GM12873 (cell line): Measurements from ENCODE around the gene C11orf42.
A peak's percentile ranks its signal among the peaks of the same experiment; 100 is the strongest.

Experiments
- CTCF ChIP-seq: IDR thresholded peaks from 2 replicates; pipeline ENCODE4 v1.5.1; 2012; ENCODE audit warnings: low read depth, mild to moderate bottlenecking, moderate library complexity, low read length, control low read depth; ENCODE audit not compliant: insufficient read depth; ENCODE audit errors: missing control alignments

The C11orf42 gene

GRCh38 chr11:6233984-6234386 lies 28.6 kb downstream of the C11orf42 start:
- no peak for TF ChIP-seq CTCF

- TF ChIP-seq CTCF = no peak
Measured at GRCh38 chr11:6234387-6235107, 29.2 kb downstream of the C11orf42 start, which contains the start of gene FHIP1B. FHIP1B (minus strand) TSS chr11:6234636; CDS start chr11:6224516, 10,120 bp downstream.

- TF ChIP-seq CTCF = no peak
Measured at GRCh38 chr11:6237266-6237665, 31.9 kb downstream of the C11orf42 start.

GRCh38 chr11:6237761-6238302 lies 32.5 kb downstream of the C11orf42 start:
- no peak for TF ChIP-seq CTCF

GRCh38 chr11:6238902-6239301 lies 33.5 kb downstream of the C11orf42 start, which contains the start of gene CNGA4:
CNGA4 (plus strand) TSS chr11:6239089; CDS start chr11:6239207, 118 bp downstream.
- TF ChIP-seq CTCF = peak; percentile 2

GRCh38 chr11:6240139-6240538 lies 34.8 kb downstream of the C11orf42 start:
- no peak for TF ChIP-seq CTCF

GRCh38 chr11:6240781-6241180 lies 35.4 kb downstream of the C11orf42 start:
- TF ChIP-seq CTCF = no peak
